NCI-H2196 treated with DMSO at 0.1 percent for 48 hours (cell line): ENCODE data around the gene JAK3.
"Not testable (repeated sequence)": the region's sequence is repeated elsewhere in the genome, so short reads cannot be mapped to it uniquely, and the experiment has no call there.

Experiments
- DNase-seq: peaks from one replicate; lab custom pipeline; 2025; ENCODE audit not compliant: unreplicated experiment; lab: John Stamatoyannopoulos, UW

JAK3 gene

DNA sequence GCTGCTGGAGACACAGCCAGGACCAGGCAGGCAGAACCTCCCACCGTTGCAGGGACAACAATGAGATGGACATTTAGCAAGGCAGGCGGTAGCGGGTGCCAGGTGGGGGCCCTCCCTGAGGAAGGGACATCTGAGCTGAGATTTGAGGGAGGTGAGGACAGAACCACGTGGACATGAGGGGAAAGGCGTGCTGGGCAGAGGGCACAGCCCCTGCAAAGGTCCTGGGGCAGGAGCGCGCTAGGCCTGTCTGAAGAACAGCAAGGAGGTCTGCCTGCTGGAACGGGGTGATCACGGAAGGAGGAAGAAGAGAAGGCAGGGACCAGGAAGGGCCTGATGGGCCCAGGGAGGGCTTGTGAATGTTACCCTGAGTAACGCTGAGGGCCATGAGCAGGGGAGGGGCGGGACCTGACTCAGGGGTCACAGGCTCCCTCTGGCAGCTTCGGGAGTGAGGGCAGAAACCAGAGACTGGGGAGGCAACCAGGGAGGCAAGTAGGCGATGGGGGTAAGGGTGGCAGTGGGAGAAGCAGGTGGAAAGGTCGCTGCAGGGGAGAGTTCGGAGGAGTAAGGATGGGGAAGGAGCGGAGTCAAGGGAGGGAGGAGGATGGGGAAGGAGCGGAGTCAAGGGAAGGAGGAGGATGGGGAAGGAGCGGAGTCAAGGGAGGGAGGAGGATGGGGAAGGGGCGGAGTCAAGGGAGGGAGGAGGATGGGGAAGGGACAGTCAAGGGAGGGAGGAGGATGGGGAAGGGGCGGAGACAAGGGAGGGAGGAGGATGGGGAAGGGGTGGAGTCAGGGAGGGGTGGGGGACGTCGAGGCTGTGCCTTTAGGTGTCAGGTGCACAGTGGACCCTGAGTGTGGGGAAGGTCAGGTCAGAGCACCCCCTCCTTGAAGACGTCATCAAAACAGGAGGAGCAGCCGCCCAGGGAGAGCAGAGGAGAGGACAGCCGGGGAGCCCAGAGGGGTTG, 68.5 kb downstream of the JAK3 start:
- no peak for DNase-seq

DNA sequence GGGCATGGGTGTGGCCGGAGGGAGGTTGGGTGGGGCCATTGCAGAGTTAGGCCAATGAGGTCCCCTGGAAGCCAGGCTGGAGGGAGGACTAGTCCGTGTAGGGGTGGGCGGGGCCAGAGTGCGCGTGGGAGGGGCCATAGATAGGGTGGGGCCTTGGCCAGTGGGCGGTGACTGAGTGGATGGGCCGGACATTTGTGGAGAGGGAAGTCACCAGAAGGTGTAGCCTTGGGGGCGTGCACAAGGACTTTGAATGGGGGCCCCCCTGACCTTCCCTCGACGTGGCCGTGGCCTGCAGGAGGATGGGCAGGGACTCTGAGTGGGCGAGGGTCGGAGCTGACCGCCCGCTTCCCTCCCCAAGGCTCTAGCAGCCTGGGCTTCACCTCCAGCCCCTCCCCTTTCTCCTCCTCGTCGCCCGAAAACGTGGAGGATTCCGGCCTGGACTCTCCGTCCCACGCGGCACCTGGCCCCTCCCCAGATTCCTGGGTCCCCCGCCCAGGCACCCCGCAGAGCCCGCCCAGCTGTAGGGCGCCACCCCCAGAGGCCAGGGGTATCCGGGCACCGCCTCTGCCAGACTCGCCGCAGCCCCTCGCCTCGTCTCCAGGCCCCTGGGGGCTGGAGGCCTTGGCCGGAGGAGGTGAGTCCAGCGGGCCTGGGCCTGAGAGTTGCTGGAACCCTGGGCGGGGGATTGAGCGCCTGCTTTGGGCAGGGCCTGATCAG, 69.4 kb downstream of the JAK3 start:
- DNase-seq: peak; percentile 30

DNA sequence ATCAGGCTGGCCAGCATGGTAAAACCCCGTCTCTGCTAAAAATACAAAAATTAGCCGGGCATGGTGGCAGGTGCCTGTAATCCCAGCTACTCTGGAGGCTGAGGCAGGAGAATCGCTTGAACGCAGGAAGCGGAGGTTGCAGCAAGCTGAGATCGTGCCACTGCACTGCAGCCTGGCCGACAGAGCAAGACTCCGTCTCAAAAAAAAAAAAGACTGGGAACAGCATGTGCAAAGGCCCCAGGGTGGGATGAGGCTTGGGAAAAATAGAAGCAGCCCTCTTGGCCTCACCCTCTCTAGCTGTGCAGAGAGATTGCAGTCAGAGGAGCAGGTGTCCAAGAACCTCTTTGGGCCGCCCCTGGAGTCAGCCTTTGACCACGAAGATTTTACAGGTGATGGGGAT, 69.9 kb downstream of the JAK3 start:
- not testable (repeated sequence) for DNase-seq

DNA sequence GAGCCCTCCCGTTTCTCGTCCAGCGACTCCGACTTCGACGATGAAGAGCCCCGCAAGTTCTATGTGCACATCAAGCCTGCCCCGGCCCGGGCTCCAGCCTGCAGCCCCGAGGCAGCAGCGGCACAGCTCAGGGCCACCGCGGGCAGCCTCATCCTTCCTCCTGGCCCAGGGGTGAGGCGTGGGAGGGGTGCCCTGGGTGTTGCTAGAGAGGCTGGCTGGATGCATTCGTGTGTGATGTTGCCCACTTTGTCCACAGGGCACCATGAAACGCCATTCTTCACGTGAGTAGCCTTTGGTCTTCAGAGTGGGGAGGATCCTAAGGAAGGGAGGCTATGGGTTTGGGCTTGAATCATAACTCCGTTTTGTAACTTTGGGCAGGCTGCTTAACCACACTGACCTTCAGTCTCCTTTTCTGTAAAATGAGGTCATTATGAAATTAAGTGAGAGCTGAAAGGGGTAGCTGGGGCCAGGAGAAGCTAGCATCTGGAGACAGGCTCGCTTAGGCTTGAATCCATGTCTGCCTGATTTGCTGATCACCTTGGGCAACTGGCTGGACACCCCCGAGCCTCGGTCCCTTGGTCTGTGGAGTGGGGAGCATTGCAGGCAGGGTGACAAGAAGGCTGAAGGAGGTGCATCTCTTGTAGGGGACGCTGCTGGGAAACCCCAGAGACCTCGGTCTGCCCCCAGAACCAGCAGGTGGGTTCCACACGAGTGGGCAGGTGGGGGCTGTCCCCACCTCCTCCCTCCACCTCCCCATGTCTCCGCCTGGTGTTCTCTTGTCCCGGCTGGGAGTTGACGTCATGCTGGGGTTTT, 71.6 kb downstream of the JAK3 start:
- no peak for DNase-seq

DNA sequence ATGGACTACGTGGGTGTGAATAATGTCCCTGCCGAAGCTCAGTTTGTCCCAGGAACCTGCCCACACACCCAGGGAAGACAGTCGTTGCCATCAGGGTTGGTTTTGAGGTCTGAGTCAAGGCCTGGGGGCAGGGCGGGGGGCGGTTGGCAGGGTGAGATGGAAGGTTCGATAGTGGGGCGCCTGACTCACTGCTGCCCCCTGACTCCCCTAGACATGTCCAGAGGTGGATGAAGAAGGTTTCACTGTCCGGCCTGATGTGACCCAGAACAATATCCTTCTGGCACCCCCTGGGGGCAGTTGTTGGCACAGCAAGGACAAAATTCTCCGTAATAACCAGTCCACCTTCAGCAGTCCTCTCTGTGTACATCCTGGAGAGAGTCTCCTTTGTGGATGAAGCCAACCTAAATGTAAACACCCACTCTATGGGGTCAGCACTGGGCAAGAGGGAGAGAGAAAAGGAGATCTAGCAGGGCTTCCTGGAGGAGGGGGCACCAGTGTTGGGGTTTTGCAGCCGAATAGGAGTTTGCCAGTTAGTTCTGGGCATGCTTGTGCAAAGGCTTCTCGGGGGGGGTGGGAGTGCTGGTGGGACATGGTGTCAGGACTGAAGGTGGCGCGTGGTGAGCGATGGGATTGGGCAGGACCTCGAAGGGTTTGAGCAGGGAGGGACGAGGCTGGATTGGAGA, 72.4 kb downstream of the JAK3 start:
- no peak for DNase-seq
